WTC11 (cell line): Measurements from ENCODE around the gene ITGA1. TPM values are rescaled to one million over a fixed set of nuclear protein-coding genes. Genes with fewer than 3 reads are reported as not detected.

Experiments
- ATAC-seq: fragments of 200-7000 bp; cut with Tn5 transposase; 2 replicates; pipeline ENCODE4 v1.10.0; 2021; ENCODE audit warnings: mild to moderate bottlenecking, moderate library complexity
- CTCF ChIA-PET: fragments of 300-600 bp; sonication (Branson Sonifier 250); formaldehyde crosslinking; loops from one replicate; lab custom pipeline; 2021; ENCODE audit warnings: antibody characterized with exemption; lab: Charles Lee
- POLR2A ChIA-PET: fragments of 350-600 bp; sonication (Branson Sonifier 250); formaldehyde crosslinking; loops from one replicate; lab custom pipeline; 2021; ENCODE audit warnings: antibody characterized with exemption; lab: Charles Lee
- DNase-seq: peaks from one replicate; pipeline ENCODE4 v3.0.0; 2021; ENCODE audit warnings: low spot score
- H3K27ac Mint-ChIP-seq: 2 replicates; pipeline ENCODE4 v1.8.0; 2021; ENCODE audit warnings: mixed read lengths
- H3K27me3 Mint-ChIP-seq: 2 replicates; pipeline ENCODE4 v1.8.0; 2021; ENCODE audit warnings: low read depth, mild to moderate bottlenecking, moderate library complexity, mixed read lengths
- H3K36me3 Mint-ChIP-seq: 2 replicates; pipeline ENCODE4 v1.8.0; 2021; ENCODE audit warnings: mixed read lengths
- H3K4me1 Mint-ChIP-seq: 2 replicates; pipeline ENCODE4 v1.8.0; 2022; ENCODE audit warnings: mixed read lengths
- H3K4me3 Mint-ChIP-seq: 2 replicates; pipeline ENCODE4 v1.8.0; 2021; ENCODE audit warnings: mild to moderate bottlenecking, moderate library complexity, mixed read lengths
- H3K9me3 Mint-ChIP-seq: 2 replicates; pipeline ENCODE4 v1.8.0; 2021; ENCODE audit warnings: mixed read lengths
- ATF1 ChIP-seq: sonication (generic); formaldehyde crosslinking; IDR thresholded peaks from 2 replicates; pipeline ENCODE4 v1.8.1; 2023; ENCODE audit warnings: mild to moderate bottlenecking, moderate library complexity, missing genetic modification reagents
- ERG ChIP-seq: fragments of 250-450 bp; sonication (Bioruptor Pico); IDR thresholded peaks from 2 replicates; pipeline ENCODE4 v1.8.0; 2021; ENCODE audit warnings: mild to moderate bottlenecking
- FOXK1 ChIP-seq: sonication (generic); formaldehyde crosslinking; IDR thresholded peaks from 2 replicates; pipeline ENCODE4 v1.8.0; 2022; ENCODE audit warnings: mild to moderate bottlenecking, moderate library complexity, missing genetic modification reagents
- HMGXB4 ChIP-seq: sonication (generic); formaldehyde crosslinking; IDR thresholded peaks from 2 replicates; pipeline ENCODE4 v1.8.1; 2023; ENCODE audit warnings: mild to moderate bottlenecking, moderate library complexity, missing genetic modification reagents
- NFE2L1 ChIP-seq: sonication (generic); formaldehyde crosslinking; IDR thresholded peaks from 2 replicates; pipeline ENCODE4 v1.8.1; 2023; ENCODE audit warnings: missing genetic modification reagents
- RORB ChIP-seq: fragments of 250-450 bp; sonication (Bioruptor Pico); IDR thresholded peaks from 2 replicates; pipeline ENCODE4 v1.9.0; 2021; ENCODE audit warnings: mild to moderate bottlenecking
- SP1 ChIP-seq: sonication (generic); formaldehyde crosslinking; conservative IDR thresholded peaks from 2 replicates; pipeline ENCODE4 v1.8.1; 2022; ENCODE audit warnings: missing genetic modification reagents
- ZNF219 ChIP-seq: sonication (generic); formaldehyde crosslinking; IDR thresholded peaks from 2 replicates; pipeline ENCODE4 v1.8.0; 2023; ENCODE audit warnings: missing genetic modification reagents, mild to moderate bottlenecking, borderline replicate concordance
- ZNF396 ChIP-seq: fragments of 250-450 bp; sonication (Bioruptor Pico); IDR thresholded peaks from 2 replicates; pipeline ENCODE4 v1.8.0; 2021; ENCODE audit warnings: mild to moderate bottlenecking, moderate library complexity, borderline replicate concordance
- total RNA-seq: library from RNA; stranded (reverse); gene quantifications from 3 replicates; pipeline ENCODE4 v1.2.3, GENCODE V29; 2021
- TF ChIP-seq, protein P1 (sequence below): sonication (generic); formaldehyde crosslinking; IDR thresholded peaks from 2 replicates; pipeline ENCODE4 v1.8.0; 2022; ENCODE audit warnings: missing genetic modification reagents
- TF ChIP-seq, protein P2 (sequence below): sonication (generic); formaldehyde crosslinking; IDR thresholded peaks from 2 replicates; pipeline ENCODE4 v1.8.0; 2023; ENCODE audit warnings: mild to moderate bottlenecking, missing genetic modification reagents

ITGA1 gene
- total RNA-seq, 1 experiment from 2014 or later: 6.5 TPM

DNA sequence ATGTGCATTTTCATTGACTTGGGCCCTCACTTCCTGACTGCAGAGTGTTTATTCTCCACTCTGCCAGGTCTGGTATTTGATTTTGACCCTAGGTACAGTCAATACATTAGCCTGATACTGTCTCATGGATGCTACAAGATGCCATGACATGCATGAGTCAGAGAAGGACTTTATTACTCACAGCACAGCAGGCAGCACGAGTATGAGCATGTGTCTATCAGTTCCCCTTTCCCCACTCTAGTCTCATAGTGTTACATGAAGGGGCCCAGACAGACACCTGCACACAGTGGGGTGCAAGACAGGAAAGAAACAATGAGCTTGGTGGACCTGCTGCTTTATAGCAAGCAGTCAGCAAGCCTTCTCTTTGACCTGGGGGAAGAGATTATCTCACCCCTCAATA is 221.0 kb downstream of the ITGA1 start:
- TF ChIP-seq FOXK1 (no peak), RORB (CRISPR knock-in tag) (no peak), ZNF396 (no peak), HMGXB4 (CRISPR knock-in tag) (no peak), SP1 (CRISPR knock-in tag) (no peak), ERG (CRISPR knock-in tag) (no peak), ATF1 (no peak), ZNF219 (CRISPR knock-in tag) (no peak), NFE2L1 (CRISPR knock-in tag) (no peak)
- TF ChIP-seq, protein P1, sequence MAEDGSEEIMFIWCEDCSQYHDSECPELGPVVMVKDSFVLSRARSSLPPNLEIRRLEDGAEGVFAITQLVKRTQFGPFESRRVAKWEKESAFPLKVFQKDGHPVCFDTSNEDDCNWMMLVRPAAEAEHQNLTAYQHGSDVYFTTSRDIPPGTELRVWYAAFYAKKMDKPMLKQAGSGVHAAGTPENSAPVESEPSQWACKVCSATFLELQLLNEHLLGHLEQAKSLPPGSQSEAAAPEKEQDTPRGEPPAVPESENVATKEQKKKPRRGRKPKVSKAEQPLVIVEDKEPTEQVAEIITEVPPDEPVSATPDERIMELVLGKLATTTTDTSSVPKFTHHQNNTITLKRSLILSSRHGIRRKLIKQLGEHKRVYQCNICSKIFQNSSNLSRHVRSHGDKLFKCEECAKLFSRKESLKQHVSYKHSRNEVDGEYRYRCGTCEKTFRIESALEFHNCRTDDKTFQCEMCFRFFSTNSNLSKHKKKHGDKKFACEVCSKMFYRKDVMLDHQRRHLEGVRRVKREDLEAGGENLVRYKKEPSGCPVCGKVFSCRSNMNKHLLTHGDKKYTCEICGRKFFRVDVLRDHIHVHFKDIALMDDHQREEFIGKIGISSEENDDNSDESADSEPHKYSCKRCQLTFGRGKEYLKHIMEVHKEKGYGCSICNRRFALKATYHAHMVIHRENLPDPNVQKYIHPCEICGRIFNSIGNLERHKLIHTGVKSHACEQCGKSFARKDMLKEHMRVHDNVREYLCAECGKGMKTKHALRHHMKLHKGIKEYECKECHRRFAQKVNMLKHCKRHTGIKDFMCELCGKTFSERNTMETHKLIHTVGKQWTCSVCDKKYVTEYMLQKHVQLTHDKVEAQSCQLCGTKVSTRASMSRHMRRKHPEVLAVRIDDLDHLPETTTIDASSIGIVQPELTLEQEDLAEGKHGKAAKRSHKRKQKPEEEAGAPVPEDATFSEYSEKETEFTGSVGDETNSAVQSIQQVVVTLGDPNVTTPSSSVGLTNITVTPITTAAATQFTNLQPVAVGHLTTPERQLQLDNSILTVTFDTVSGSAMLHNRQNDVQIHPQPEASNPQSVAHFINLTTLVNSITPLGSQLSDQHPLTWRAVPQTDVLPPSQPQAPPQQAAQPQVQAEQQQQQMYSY: no peak
- TF ChIP-seq, protein P2, sequence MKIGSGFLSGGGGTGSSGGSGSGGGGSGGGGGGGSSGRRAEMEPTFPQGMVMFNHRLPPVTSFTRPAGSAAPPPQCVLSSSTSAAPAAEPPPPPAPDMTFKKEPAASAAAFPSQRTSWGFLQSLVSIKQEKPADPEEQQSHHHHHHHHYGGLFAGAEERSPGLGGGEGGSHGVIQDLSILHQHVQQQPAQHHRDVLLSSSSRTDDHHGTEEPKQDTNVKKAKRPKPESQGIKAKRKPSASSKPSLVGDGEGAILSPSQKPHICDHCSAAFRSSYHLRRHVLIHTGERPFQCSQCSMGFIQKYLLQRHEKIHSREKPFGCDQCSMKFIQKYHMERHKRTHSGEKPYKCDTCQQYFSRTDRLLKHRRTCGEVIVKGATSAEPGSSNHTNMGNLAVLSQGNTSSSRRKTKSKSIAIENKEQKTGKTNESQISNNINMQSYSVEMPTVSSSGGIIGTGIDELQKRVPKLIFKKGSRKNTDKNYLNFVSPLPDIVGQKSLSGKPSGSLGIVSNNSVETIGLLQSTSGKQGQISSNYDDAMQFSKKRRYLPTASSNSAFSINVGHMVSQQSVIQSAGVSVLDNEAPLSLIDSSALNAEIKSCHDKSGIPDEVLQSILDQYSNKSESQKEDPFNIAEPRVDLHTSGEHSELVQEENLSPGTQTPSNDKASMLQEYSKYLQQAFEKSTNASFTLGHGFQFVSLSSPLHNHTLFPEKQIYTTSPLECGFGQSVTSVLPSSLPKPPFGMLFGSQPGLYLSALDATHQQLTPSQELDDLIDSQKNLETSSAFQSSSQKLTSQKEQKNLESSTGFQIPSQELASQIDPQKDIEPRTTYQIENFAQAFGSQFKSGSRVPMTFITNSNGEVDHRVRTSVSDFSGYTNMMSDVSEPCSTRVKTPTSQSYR: no peak
- CTCF ChIA-PET: interaction anchor here (1.7 kb wide), 1 partner anchor 27 kb away, joined by 5 read pairs; no protein-coding TSS in a partner anchor
- Mint-ChIP-seq H3K4me3 (no peak overlapping the region), H3K4me1 (peaks cover 6% of the 10 kb centered on the region; the same call in 1 of the 2 replicates), H3K27ac (no peak overlapping the region), H3K27me3 (no peaks in the 10 kb centered on the region), H3K36me3 (no peaks in the 10 kb centered on the region), H3K9me3 (peaks cover 7% of the 10 kb centered on the region; the same call in 1 of the 2 replicates)
- DNase-seq: no peak
- no peak for ATAC-seq
- POLR2A ChIA-PET: no interaction called here

Other genes starting within 250 kb of the ITGA1 start
- gene PELO, start within 50 bp of the ITGA1 start, total RNA-seq: 13.6 to 18.7 TPM (median 17.8 TPM) in 3 replicates
- gene ITGA2, start 201.4 kb downstream of the ITGA1 start, total RNA-seq: 5.3 to 5.5 TPM (median 5.5 TPM) in 3 replicates